HCT116 (cell line): ENCODE data around the gene SLC35E2B. TPM values are rescaled to one million over a fixed set of nuclear protein-coding genes. Genes with fewer than 3 reads are reported as not detected.

Source experiments
- ATAC-seq: fragments of 200-7000 bp; cut with Tn5 transposase; 2 replicates; pipeline ENCODE4 v1.9.1; 2020; ENCODE audit warnings: mild to moderate bottlenecking, moderate library complexity
- BruUV-seq: library from RNA; stranded (reverse); fragments of 400-500 nt; replicated peaks from 2 replicates; lab custom pipeline; 2021; lab: Mats Ljungman, UMichigan
- CTCF ChIA-PET: fragments of 300-600 bp; sonication (Branson Sonifier 250); formaldehyde crosslinking; loops from one replicate; lab custom pipeline; 2021; ENCODE audit warnings: antibody characterized with exemption; lab: Charles Lee
- POLR2A ChIA-PET: fragments of 300-600, 350-600 bp; sonication (Branson Sonifier 250); formaldehyde crosslinking; loops from one replicate; lab custom pipeline; 2021; ENCODE audit warnings: antibody characterized with exemption; lab: Charles Lee
- RAD21 ChIA-PET, 2 experiments: fragments of 300-600 bp; sonication (Branson Sonifier 250); formaldehyde crosslinking; loops; one replicate each; lab custom pipeline; 2023; ENCODE audit warnings: low total read pairs in 2 of 2; ENCODE audit not compliant: uncharacterized antibody in 2 of 2, unreplicated experiment in 2 of 2, low non-redundant PET in 1 of 2; lab: Charles Lee
- DNase-seq: peaks from one replicate; pipeline ENCODE4 v3.0.0-alpha.2; 2010; ENCODE audit warnings: low read depth, low spot score
- H2AFZ ChIP-seq: fragments of 200-600 bp; shearing (Covaris generic), sonication (generic); 2 replicates; pipeline ENCODE4 v1.6.1; 2017; ENCODE audit warnings: low read depth, mixed run types, mixed read lengths, antibody characterized with exemption, low read length; ENCODE audit not compliant: poor library complexity, severe bottlenecking
- H3K27ac ChIP-seq: 2 replicates; pipeline ENCODE4 v1.5.1; 2012; ENCODE audit warnings: low read depth, low read length
- H3K27me3 ChIP-seq: fragments of 200-600 bp; sonication (generic); 2 replicates; pipeline ENCODE4 v1.6.1; 2016; ENCODE audit warnings: mixed run types, low read length, mixed read lengths; ENCODE audit not compliant: insufficient read depth
- H3K36me3 ChIP-seq, 2 experiments: fragments of 200-500 bp in 1 of 2; fragments of 200-600 bp in 1 of 2; sonication (Bioruptor generic) in 1 of 2; sonication (generic) in 1 of 2; 2 replicates each; pipeline versions ENCODE4 v1.5.1 to v1.6.1; 2014 to 2016; ENCODE audit warnings: low read length in 2 of 2, inconsistent platforms in 1 of 2, mixed read lengths in 1 of 2, mixed run types in 1 of 2; ENCODE audit not compliant: insufficient read depth in 2 of 2, control insufficient read depth in 1 of 2
- H3K4me1 ChIP-seq, 2 experiments: fragments of 200-600 bp in 1 of 2; sonication (generic) in 1 of 2; 2 replicates each; pipeline versions ENCODE4 v1.5.1 to v1.6.1; 2012 to 2017; ENCODE audit warnings: low read length in 2 of 2, inconsistent platforms in 1 of 2, mild to moderate bottlenecking in 1 of 2, mixed read lengths in 1 of 2, mixed run types in 1 of 2, moderate library complexity in 1 of 2; ENCODE audit not compliant: insufficient read depth in 2 of 2, control insufficient read depth in 1 of 2
- H3K4me2 ChIP-seq: fragments of 200-600 bp; sonication (generic); 2 replicates; pipeline ENCODE4 v1.6.1; 2017; ENCODE audit warnings: mixed run types, low read length, mixed read lengths
- H3K4me3 ChIP-seq, 2 experiments: fragments of 200-600 bp in 1 of 2; sonication (generic) in 1 of 2; replicated peaks in 1 of 2; 2 replicates each; pipeline ENCODE4 v1.5.1; 2011 to 2016; ENCODE audit warnings: low read length in 2 of 2, control low read depth in 1 of 2, low read depth in 1 of 2, mild to moderate bottlenecking in 1 of 2, mixed read lengths in 1 of 2, mixed run types in 1 of 2
- H3K79me2 ChIP-seq: fragments of 200-600 bp; sonication (generic); 2 replicates; pipeline ENCODE4 v1.6.1; 2017; ENCODE audit warnings: mild to moderate bottlenecking, mixed run types, low read length, moderate library complexity, mixed read lengths; ENCODE audit not compliant: insufficient read depth
- H3K9ac ChIP-seq: fragments of 200-600 bp; sonication (generic); 2 replicates; pipeline ENCODE4 v1.6.1; 2016; ENCODE audit warnings: low read length, mixed read lengths
- H3K9me2 ChIP-seq: fragments of 200-600 bp; sonication (generic), shearing (Covaris generic); 2 replicates; pipeline ENCODE4 v1.6.1; 2017; ENCODE audit warnings: mixed run types, mild to moderate bottlenecking, moderate library complexity; ENCODE audit not compliant: insufficient read depth
- H3K9me3 ChIP-seq, 2 experiments: fragments of 200-500 bp in 1 of 2; fragments of 200-600 bp in 1 of 2; sonication (Bioruptor generic) in 1 of 2; sonication (generic) in 1 of 2; 2 replicates each; pipeline ENCODE4 v1.6.1; 2014 to 2017; ENCODE audit warnings: low read length in 2 of 2, mixed read lengths in 2 of 2, inconsistent platforms in 1 of 2, low read depth in 1 of 2, mild to moderate bottlenecking in 1 of 2, mixed run types in 1 of 2, moderate library complexity in 1 of 2; ENCODE audit not compliant: control insufficient read depth in 1 of 2, insufficient read depth in 1 of 2
- H4K20me1 ChIP-seq: fragments of 200-600 bp; sonication (generic), shearing (Covaris generic); 2 replicates; pipeline ENCODE4 v1.6.1; 2017; ENCODE audit warnings: mixed run types, mild to moderate bottlenecking, moderate library complexity; ENCODE audit not compliant: insufficient read depth
- ATF3 ChIP-seq: IDR thresholded peaks from 2 replicates; pipeline ENCODE4 v1.6.1; 2012
- CEBPB ChIP-seq: IDR thresholded peaks from 2 replicates; pipeline ENCODE4 v1.6.1; 2012; ENCODE audit warnings: low read depth
- CTCF ChIP-seq, 3 experiments: fragments of 200-600 bp in 1 of 3; sonication (generic) in 1 of 3; IDR thresholded peaks in 2 of 3; conservative IDR thresholded peaks in 1 of 3; 2 replicates each; pipeline ENCODE4 v1.5.1; 2012 to 2017; ENCODE audit warnings: low read depth in 2 of 3, low read length in 2 of 3, antibody characterized with exemption in 1 of 3, borderline replicate concordance in 1 of 3, control low read depth in 1 of 3, mild to moderate bottlenecking in 1 of 3, mixed read lengths in 1 of 3, mixed run types in 1 of 3, moderate library complexity in 1 of 3; ENCODE audit not compliant: insufficient read depth in 1 of 3
- EGR1 ChIP-seq: IDR thresholded peaks from 2 replicates; pipeline ENCODE4 v1.6.1; 2012; ENCODE audit warnings: low read depth
- ELF1 ChIP-seq: IDR thresholded peaks from 2 replicates; pipeline ENCODE4 v1.6.1; 2012; ENCODE audit warnings: low read depth, borderline replicate concordance
- FOSL1 ChIP-seq: IDR thresholded peaks from 2 replicates; pipeline ENCODE4 v1.6.1; 2012; ENCODE audit warnings: low read depth
- JUND ChIP-seq: IDR thresholded peaks from 2 replicates; pipeline ENCODE4 v1.6.1; 2012
- POLR2A ChIP-seq: IDR thresholded peaks from 2 replicates; pipeline ENCODE4 v1.7.0; 2011; ENCODE audit warnings: borderline replicate concordance; ENCODE audit not compliant: insufficient read depth, insufficient read length; ENCODE audit errors: extremely low read depth
- SIN3A ChIP-seq: IDR thresholded peaks from 2 replicates; pipeline ENCODE4 v1.6.1; 2012; ENCODE audit warnings: low read depth
- SRF ChIP-seq: IDR thresholded peaks from 2 replicates; pipeline ENCODE4 v1.6.1; 2012; ENCODE audit warnings: low read depth
- TCF7L2 ChIP-seq: IDR thresholded peaks from 2 replicates; pipeline ENCODE4 v1.7.0; 2011; ENCODE audit warnings: borderline replicate concordance, inconsistent platforms; ENCODE audit not compliant: insufficient read depth, insufficient read length; ENCODE audit errors: extremely low read depth
- ZFX ChIP-seq: fragments of 450-650 bp; IDR thresholded peaks from 2 replicates; pipeline ENCODE4 v1.6.1; 2017
- ZNF274 ChIP-seq: fragments of 200-500 bp; sonication (Bioruptor generic); IDR thresholded peaks from 2 replicates; pipeline ENCODE4 v1.6.1; 2014; ENCODE audit warnings: mild to moderate bottlenecking, low read depth, low read length, inconsistent platforms
- intact Hi-C: fragments of 100-400 bp; cut with micrococcal nuclease; formaldehyde crosslinking; loops from 2 replicates; pipeline ENCODE4 v1.10.0; 2022
- total RNA-seq: library from RNA; stranded (reverse); gene quantifications from one replicate; pipeline ENCODE4 v1.2.1, GENCODE V29; 2021; ENCODE audit not compliant: unreplicated experiment
- TF ChIP-seq, protein P1 (sequence below): IDR thresholded peaks from 2 replicates; pipeline ENCODE4 v1.6.1; 2011; ENCODE audit warnings: mild to moderate bottlenecking, low read length, moderate library complexity; ENCODE audit not compliant: insufficient replicate concordance; ENCODE audit errors: extremely low read depth

The SLC35E2B gene
- total RNA-seq, 1 experiment from 2014 or later = 30.3 TPM

DNA sequence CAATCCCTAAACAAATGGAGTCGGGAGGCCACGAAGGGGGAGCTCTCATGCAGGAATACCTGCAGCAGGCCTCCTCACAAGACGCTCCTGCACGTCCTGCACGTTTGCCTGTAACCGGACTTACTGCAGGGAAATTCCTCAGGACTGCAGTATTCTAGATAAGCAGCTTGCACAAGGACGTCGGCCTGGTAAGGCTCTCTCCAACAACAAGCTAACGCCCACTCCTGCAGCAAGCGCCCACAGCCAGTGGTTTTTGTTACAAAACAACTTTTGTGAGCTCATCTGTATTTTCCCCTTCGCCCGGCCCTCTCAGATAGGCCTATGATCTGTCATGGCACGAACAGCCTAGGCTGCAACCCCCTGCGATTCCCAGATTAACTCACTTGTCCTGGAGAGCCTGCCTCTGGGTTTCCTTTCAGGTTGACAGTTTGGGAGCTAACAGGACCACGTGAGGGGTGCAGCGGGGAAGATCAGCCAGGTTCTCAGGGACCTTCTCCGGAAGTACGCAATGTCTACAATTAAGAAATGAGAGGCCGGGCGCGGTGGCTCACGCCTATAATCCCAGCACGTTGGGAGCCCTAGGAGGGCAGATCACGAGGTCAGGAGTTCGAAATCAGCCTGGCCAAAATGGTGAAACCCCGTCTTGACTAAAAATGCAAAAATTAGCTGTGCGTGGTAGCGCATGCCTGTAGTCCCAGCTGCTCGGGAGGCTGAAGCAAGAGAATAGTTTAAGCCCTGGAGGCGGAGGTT lies 78.2 kb downstream of the SLC35E2B start:
- Histone ChIP-seq H3K79me2 (peaks cover 9% of the 10 kb centered on the region; the same call in 1 of the 2 replicates), H4K20me1 (0 out of 2 replicates have a peak, but pooled peaks cover 3% of the 10 kb centered on the region), H3K27me3 (no peaks in the 10 kb centered on the region), H3K9me3 (no peaks in the 10 kb centered on the region), H2AFZ (no peak overlapping the region), H3K4me1 (peaks cover 11 to 22% of the 10 kb centered on the region in 2 experiments; a peak in 3 of 4 replicates), H3K4me3 (peak overlapping the region; percentile 85 to 86), H3K9ac (peak overlapping the region; percentile 90), H3K36me3 (peaks cover 0 to 3% of the 10 kb centered on the region in 2 experiments; a peak in 1 of 4 replicates), H3K9me2 (no peaks in the 10 kb centered on the region), H3K27ac (peak overlapping the region; percentile 54), H3K4me2 (peak overlapping the region; percentile 97)
- TSS peak; percentile 69 for BruUV-seq
- CTCF ChIA-PET = interaction anchor here (1.0 kb wide), 1 partner anchor 14 kb away, joined by 6 read pairs; no protein-coding TSS in a partner anchor
- intact Hi-C loops = loop anchor here (10.0 kb wide), 1 partner anchor 270 kb away; the partner anchor contains the start of gene DVL1
- ATAC-seq = no peak
- POLR2A ChIA-PET = interaction anchor here (0.8 to 3.3 kb wide), 3 partner anchors 12 to 40 kb away, joined by 3 to 15 read pairs (median 3); no protein-coding TSS in a partner anchor
- RAD21 ChIA-PET = no interaction called here
- DNase-seq = no peak
- TF ChIP-seq ZNF274 (no peak), EGR1 (no peak)

- Histone ChIP-seq H3K27ac (no peak overlapping the region), H3K4me3 (peak overlapping the region; percentile 2 to 86; a peak in 2 of 4 replicates), H4K20me1 (0 out of 2 replicates have a peak, but pooled peaks cover 3% of the 10 kb centered on the region), H3K9me3 (no peaks in the 10 kb centered on the region), H3K9ac (no peak overlapping the region), H2AFZ (no peak overlapping the region), H3K4me1 (peaks cover 11 to 22% of the 10 kb centered on the region in 2 experiments; a peak in 3 of 4 replicates), H3K9me2 (no peaks in the 10 kb centered on the region), H3K27me3 (no peaks in the 10 kb centered on the region), H3K79me2 (peaks cover 9% of the 10 kb centered on the region; the same call in 1 of the 2 replicates), H3K4me2 (peak overlapping the region; percentile 97), H3K36me3 (peaks cover 0 to 3% of the 10 kb centered on the region in 2 experiments; a peak in 1 of 4 replicates)
- ATAC-seq = no peak
- ChIA-PET RAD21 (no interaction called here), CTCF (no interaction called here), POLR2A (interaction anchor here (3.3 kb wide), 1 partner anchor 15 kb away, joined by 15 read pairs; no protein-coding TSS in a partner anchor)
- intact Hi-C loops = loop anchor here (10.0 kb wide), 1 partner anchor 269 kb away; the partner anchor contains the start of gene DVL1
- BruUV-seq = no TSS peak
- no peak for DNase-seq
- TF ChIP-seq JUND (no peak), ZFX (no peak), ATF3 (no peak), SRF (no peak), CTCF (IDR thresholded peaks at IDR 0.05 in 2 of 3, conservative IDR thresholded peaks at IDR 0.05 in 1 of 3; ENCODE audit: borderline replicate concordance in 1 of 3, insufficient read depth in 1 of 3, low read depth in 2 of 3, low read length in 2 of 3) (no peak), CEBPB (no peak), POLR2A (no peak), FOSL1 (no peak), SIN3A (no peak), ELF1 (no peak), TCF7L2 (no peak)
- TF ChIP-seq, protein P1, sequence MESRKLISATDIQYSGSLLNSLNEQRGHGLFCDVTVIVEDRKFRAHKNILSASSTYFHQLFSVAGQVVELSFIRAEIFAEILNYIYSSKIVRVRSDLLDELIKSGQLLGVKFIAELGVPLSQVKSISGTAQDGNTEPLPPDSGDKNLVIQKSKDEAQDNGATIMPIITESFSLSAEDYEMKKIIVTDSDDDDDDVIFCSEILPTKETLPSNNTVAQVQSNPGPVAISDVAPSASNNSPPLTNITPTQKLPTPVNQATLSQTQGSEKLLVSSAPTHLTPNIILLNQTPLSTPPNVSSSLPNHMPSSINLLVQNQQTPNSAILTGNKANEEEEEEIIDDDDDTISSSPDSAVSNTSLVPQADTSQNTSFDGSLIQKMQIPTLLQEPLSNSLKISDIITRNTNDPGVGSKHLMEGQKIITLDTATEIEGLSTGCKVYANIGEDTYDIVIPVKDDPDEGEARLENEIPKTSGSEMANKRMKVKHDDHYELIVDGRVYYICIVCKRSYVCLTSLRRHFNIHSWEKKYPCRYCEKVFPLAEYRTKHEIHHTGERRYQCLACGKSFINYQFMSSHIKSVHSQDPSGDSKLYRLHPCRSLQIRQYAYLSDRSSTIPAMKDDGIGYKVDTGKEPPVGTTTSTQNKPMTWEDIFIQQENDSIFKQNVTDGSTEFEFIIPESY = no peak
Observed at GRCh38 chr1:1613509-1614082, 79.0 kb downstream of the SLC35E2B start.
